Fibroblast of skin of abdomen (primary cell): ENCODE measurements around the gene RASSF1.
"Not testable (repeated sequence)": the region's sequence is repeated elsewhere in the genome, so short reads cannot be mapped to it uniquely, and the experiment has no call there.

ENCODE experiments used
- DNase-seq: peaks from one replicate; pipeline ENCODE4 v3.0.0-alpha.2; 2013

Gene RASSF1

GRCh38 chr3:50323614-50324199 lies 16.9 kb downstream of the RASSF1 start:
- DNase-seq: no peak

DNA sequence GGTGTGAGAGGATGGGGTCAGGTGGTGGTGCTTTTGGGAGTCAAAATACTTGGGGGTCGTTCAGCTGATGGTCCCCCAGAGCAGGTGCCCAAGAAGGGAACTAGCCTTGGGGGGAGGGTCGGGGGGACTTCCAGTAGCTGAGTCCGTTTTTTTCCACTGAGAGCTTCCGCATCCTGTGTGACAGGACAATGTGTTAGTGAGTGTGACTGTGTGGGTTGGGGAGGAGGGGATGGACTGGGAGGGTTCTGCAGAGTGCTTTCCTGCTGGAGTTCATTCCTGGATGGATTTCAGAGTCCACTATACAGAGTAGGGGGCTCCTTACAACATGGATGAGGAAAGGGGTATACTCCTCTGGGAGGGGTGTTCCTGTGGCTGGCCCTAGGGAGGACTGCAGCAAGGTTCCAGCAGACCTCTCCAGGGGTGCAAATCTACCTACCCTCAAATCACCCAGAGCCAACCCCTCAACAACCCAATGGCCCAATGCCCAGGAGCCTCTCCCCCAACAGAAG lies 17.5 kb downstream of the RASSF1 start:
- no peak for DNase-seq

DNA sequence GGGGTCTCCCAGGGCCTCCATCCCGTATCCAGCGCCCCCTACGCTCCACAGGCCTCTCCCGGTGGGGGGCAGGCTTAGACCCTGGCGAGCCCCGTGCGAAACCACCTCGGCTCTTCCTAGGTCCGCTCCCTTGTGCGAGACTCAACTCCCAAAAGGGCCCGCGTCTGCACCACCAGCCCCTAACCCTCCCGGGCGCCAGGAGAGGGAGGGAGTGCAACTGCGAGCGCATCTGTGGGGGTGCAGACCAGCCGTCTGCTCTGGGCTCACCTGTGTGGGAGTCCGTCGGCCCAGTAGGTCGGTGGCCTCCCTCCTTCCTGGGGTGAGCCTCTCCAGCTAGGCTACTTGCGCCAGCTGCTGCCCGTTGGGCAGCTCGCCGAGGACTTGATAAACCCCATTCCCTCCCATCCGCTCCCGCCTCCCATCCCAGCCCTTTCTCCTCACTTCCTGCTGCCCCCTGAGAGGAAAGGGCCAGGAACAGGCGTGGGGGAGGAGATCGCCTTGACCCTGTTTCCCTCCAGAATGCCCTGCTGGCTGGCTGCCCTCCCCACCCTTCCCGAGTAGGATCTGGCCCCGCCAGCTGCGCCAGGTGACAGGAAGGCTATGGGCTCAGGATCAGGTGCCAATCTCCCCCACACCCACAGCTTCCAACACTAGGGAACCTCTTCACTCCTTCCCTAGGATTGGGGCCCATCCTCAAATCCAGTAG lies 18.1 kb downstream of the RASSF1 start, which contains the start of gene HYAL2:
Gene HYAL2 (minus strand): TSS at position 360 of the 706 bp plus-strand sequence. CDS start 2,256 bp downstream, outside the sequence.
- DNase-seq: no peak

DNA sequence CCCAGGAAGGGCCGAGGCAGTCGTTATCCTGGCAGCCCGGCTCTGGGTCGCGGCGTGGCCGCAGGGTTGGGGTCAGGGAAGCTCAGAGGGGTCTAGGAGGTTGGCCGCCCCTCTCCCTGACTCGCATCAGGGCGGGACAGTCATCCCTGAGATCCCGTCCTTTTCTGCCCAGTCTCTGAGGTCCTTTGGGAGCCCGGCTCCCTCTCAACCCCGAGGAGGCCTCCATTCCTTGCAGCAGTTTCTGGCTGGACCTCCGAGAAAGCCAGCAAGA lies 18.6 kb downstream of the RASSF1 start:
- DNase-seq: no peak

GRCh38 chr3:50321336-50322114 lies 19.1 kb downstream of the RASSF1 start:
- DNase-seq: peak; percentile 90

- DNase-seq: peak; percentile 74
Observed at GRCh38 chr3:50320853-50321335, 19.7 kb downstream of the RASSF1 start.

GRCh38 chr3:50319894-50320625 lies 20.6 kb downstream of the RASSF1 start:
- DNase-seq: no peak

- DNase-seq: no peak
Observed at GRCh38 chr3:50319181-50319893, 21.3 kb downstream of the RASSF1 start.

DNA sequence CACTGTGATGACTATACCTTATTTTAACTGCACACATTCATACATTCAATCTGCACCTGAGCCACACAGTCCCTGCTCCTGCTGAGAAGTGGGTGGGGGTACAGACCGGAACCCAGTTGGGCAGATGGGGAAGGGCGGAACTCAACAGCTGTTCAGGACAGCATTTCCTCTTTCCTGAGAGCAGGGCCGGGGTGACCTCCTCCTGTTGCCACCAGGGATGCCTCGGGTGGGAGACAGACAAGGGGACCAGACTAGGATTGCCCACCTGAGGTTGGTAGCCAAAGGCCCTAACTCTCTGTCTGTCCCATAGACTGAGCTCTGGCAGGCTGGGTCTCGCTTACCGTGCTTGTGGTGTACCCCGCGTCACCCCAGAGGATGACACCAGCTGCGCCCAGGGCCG lies 22.0 kb downstream of the RASSF1 start:
- no peak for DNase-seq

GRCh38 chr3:50318163-50318562 lies 22.5 kb downstream of the RASSF1 start:
- no peak for DNase-seq

DNA sequence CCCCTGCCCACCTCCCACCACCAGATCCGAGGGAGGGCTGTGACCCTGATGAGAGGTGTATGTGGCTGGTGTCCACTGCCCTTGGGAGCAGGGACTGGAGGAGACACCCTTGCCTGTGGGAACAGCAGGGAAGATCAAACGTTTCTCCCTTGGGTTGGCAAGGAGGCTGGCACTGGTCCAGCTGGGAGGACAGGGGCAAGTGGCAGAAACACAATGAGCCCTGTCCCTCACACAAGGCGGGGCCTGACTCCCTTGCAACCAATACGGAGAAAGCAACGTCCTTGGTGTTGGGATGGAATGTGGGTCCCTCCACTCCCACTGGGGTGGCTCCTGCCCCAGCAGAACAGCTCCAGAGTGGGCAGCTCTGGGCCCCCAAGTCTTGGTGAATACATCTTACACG lies 23.3 kb downstream of the RASSF1 start:
- no peak for DNase-seq

GRCh38 chr3:50316657-50317242 lies 23.9 kb downstream of the RASSF1 start:
- no peak for DNase-seq

- DNase-seq: no peak
Observed at GRCh38 chr3:50314816-50315215, 25.8 kb downstream of the RASSF1 start.

- DNase-seq: no peak
Observed at GRCh38 chr3:50314342-50314741, 26.3 kb downstream of the RASSF1 start.

DNA sequence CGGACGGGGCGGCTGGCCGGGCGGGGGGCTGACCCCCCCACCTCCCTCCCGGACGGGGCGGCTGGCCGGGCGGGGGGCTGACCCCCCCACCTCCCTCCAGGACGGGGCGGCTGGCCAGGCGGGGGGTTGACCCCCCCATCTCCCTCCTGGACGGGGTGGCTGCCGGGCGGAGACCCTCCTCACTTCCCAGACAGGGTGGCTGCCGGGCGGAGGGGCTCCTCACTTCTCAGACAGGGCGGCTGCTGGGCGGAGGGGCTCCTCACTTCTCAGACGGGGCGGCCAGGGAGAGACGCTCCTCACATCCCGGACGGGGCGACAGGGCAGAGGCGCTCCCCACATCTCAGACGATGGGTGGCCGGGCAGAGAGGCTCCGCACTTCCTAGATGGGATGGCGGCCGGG lies 28.6 kb downstream of the RASSF1 start:
- not testable (repeated sequence) for DNase-seq

DNA sequence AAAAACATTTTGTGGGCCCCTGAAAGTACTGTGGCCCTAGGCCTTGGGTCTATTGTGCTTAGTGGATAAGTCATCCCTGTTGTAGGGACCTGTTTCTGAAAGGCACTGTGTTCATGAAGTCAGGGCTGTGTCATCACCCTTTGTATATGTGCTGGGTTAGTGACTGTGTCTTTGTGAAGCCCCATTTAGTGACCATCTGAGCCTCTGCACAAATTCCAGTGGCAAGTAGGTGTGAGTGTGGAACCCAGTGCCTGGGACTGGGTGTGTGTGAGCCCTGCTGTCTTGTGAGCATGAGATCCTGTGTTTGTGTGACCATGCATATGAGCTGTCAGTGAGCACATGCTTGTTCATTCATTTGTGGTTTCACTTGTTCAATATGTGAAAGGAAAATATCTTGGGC lies 36.0 kb downstream of the RASSF1 start:
- no peak for DNase-seq

GRCh38 chr3:50303013-50303815 lies 37.4 kb downstream of the RASSF1 start, which contains the start of gene HYAL1:
Gene HYAL1 (minus strand): TSS chr3:50303574. CDS start chr3:50302956, 618 bp downstream.
- no peak for DNase-seq

DNA sequence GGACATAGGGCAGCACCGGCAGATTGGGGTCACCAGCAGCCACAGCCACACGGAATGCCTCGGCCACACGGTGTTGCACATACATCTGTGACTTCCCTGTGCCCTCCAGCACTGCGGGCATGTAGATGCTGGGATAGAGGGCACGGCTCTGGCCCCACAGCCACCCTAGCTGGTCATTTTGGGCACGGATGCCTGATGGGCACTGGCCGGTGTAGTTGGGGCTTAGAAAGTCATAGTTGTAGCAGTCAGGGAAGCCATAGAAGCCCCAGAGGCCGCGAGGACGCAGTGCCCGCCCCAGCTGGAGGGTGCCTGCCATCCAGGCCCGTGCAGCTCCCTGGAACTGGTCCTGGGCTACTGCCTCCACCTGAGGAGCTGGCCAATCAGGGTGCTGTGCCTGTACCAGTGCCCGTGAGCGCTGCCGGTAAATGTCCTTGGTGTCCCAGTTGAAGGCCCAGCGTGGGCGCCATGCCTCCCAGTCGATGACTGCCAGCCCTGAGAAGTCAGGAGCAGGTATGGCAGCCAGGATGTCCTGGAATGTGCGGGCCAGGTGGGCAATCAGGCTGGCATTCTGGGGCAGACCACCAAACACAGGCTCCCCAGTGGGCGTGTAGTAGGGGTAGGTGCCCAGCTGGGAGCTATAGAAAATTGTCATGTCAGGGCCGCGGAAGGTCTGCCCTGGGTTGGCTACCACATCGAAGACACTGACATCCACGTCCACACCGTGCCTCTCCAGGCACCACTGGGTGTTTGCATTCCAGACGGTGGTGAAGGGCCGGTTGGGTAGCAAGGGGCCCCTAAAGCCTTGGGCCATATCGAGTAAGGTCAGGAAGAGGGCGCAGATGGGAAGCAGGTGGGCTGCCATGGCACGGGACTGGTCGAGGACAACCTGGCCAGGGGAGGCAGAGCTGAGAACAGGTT lies 38.3 kb downstream of the RASSF1 start:
- DNase-seq: no peak

GRCh38 chr3:50300681-50301254 lies 39.9 kb downstream of the RASSF1 start:
- no peak for DNase-seq
